Measurements from ENCODE around the gene COA1. TPM values are rescaled to one million over a fixed set of nuclear protein-coding genes. Genes with fewer than 3 reads are reported as not detected.

COA1 gene
- polyA plus RNA-seq, 3 donors, result 25.6 to 57.8 (median 56.2) TPM

- Mint-ChIP-seq H3K4me3 (no peak overlapping the region), H3K27me3 (ENCODE audit: low read depth in 3 of 3) (peaks cover 0 to 2% (median 0%) of the 10 kb centered on the region in 3 donors), H3K36me3 (peaks cover 8 to 11% of the 10 kb centered on the region in 2 donors), H3K27ac (no peak overlapping the region), H3K4me1 (peaks cover 7% of the 10 kb centered on the region), H3K9me3 (peaks cover 0 to 9% (median 4%) of the 10 kb centered on the region in 7 donors)
- Histone ChIP-seq H3K27ac (ENCODE audit: low read depth in 1 of 2, low read length in 2 of 2) (no peak overlapping the region), H3K9me3 (replicated peaks in 1 of 2; ENCODE audit: control insufficient read depth in 1 of 2, insufficient read depth in 1 of 2, low read length in 2 of 2) (peaks cover 4 to 5% of the 10 kb centered on the region in 2 donors), H3K79me2 (ENCODE audit: insufficient read depth, low read length) (peaks cover 85% of the 10 kb centered on the region), H3K9ac (ENCODE audit: insufficient read depth, low read length, poor library complexity, severe bottlenecking) (no peak overlapping the region), H3K27me3 (ENCODE audit: control insufficient read depth in 2 of 2, insufficient read depth in 2 of 2, low read length in 2 of 2) (no peaks in the 10 kb centered on the region), H3K4me3 (replicated peaks in 1 of 3; ENCODE audit: low read depth in 2 of 3, low read length in 3 of 3) (no peak overlapping the region), H2AFZ (ENCODE audit: insufficient read depth, low read depth, low read length, poor library complexity, severe bottlenecking) (no peak overlapping the region), H3K36me3 (replicated peaks in 1 of 2; ENCODE audit: control insufficient read depth in 1 of 2, insufficient read depth in 2 of 2, low read length in 2 of 2) (no peaks in the 10 kb centered on the region), H4K20me1 (ENCODE audit: insufficient read depth, low read length) (peaks cover 40% of the 10 kb centered on the region), H3K4me2 (replicated peaks; ENCODE audit: extremely low read depth, low read length, poor library complexity, severe bottlenecking) (no peak overlapping the region), H3K4me1 (ENCODE audit: control insufficient read depth in 1 of 2, insufficient read depth in 2 of 2, low read length in 2 of 2) (no peaks in the 10 kb centered on the region)
- DNase-seq, result no peak
- WGBS (ENCODE audit: insufficient coverage), result 100% methylated on average over 1 of the region's 2 CpGs
- TF ChIP-seq CTCF (IDR thresholded peaks at IDR 0.05), result no peak
- intact Hi-C loops (cut with micrococcal nuclease), result no loop called here
Measured at GRCh38 chr7:43686991-43687390, 42.3 kb downstream of the COA1 start.

- H3K4me3 Mint-ChIP-seq, result no peak overlapping the region
- no peaks in the 10 kb centered on the region for H3K4me1 ChIP-seq (ENCODE audit: control insufficient read depth in 1 of 2, insufficient read depth in 2 of 2, low read length in 2 of 2)
- H3K4me1 Mint-ChIP-seq, result peaks cover 6% of the 10 kb centered on the region
- peaks cover 90% of the 10 kb centered on the region for H3K79me2 ChIP-seq (ENCODE audit: insufficient read depth, low read length)
- H3K9me3 Mint-ChIP-seq, result peaks cover 0 to 3% (median 0%) of the 10 kb centered on the region in 7 donors
- no peaks in the 10 kb centered on the region for H3K36me3 Mint-ChIP-seq
- no peak overlapping the region for H3K4me2 ChIP-seq (replicated peaks; ENCODE audit: extremely low read depth, low read length, poor library complexity, severe bottlenecking)
- no CpG with 5 or more reads among the region's 3 CpGs for WGBS (ENCODE audit: insufficient coverage)
- peaks cover 66% of the 10 kb centered on the region for H4K20me1 ChIP-seq (ENCODE audit: insufficient read depth, low read length)
- no peak overlapping the region for H3K4me3 ChIP-seq (replicated peaks in 1 of 3; ENCODE audit: low read depth in 2 of 3, low read length in 3 of 3)
- no peak overlapping the region for H3K9ac ChIP-seq (ENCODE audit: insufficient read depth, low read length, poor library complexity, severe bottlenecking)
- H2AFZ ChIP-seq (ENCODE audit: insufficient read depth, low read depth, low read length, poor library complexity, severe bottlenecking), result no peak overlapping the region
- no peaks in the 10 kb centered on the region for H3K27me3 ChIP-seq (ENCODE audit: control insufficient read depth in 2 of 2, insufficient read depth in 2 of 2, low read length in 2 of 2)
- no peak for DNase-seq
- no peak for TF ChIP-seq CTCF (IDR thresholded peaks at IDR 0.05)
- intact Hi-C loops (cut with micrococcal nuclease), result no loop called here
- no peak overlapping the region for H3K27ac Mint-ChIP-seq
- no peaks in the 10 kb centered on the region for H3K36me3 ChIP-seq (replicated peaks in 1 of 2; ENCODE audit: control insufficient read depth in 1 of 2, insufficient read depth in 2 of 2, low read length in 2 of 2)
- H3K27me3 Mint-ChIP-seq (ENCODE audit: low read depth in 3 of 3), result peaks cover 0 to 4% (median 0%) of the 10 kb centered on the region in 3 donors
- no peaks in the 10 kb centered on the region for H3K9me3 ChIP-seq (replicated peaks in 1 of 2; ENCODE audit: control insufficient read depth in 1 of 2, insufficient read depth in 1 of 2, low read length in 2 of 2)
- no peak overlapping the region for H3K27ac ChIP-seq (ENCODE audit: low read depth in 1 of 2, low read length in 2 of 2)
Measured at GRCh38 chr7:43680736-43681135, 48.6 kb downstream of the COA1 start.
